HepG2 (cell line): ENCODE data around the gene RUNX3. TPM values are rescaled to one million over a fixed set of nuclear protein-coding genes. Genes with fewer than 3 reads are reported as not detected.

Experiments
- ARHGAP35 ChIP-seq: sonication (generic); formaldehyde crosslinking; IDR thresholded peaks from 2 replicates; pipeline ENCODE4 v1.9.0; 2022; ENCODE audit warnings: mild to moderate bottlenecking, inconsistent platforms, moderate library complexity, missing genetic modification reagents, borderline replicate concordance
- ARNT ChIP-seq: fragments of 450-650 bp; IDR thresholded peaks from 2 replicates; pipeline ENCODE4 v1.6.1; 2017
- EEA1 ChIP-seq: sonication (generic); formaldehyde crosslinking; IDR thresholded peaks from 2 replicates; pipeline ENCODE4 v1.5.1; 2020; ENCODE audit warnings: mild to moderate bottlenecking, missing genetic modification reagents, borderline replicate concordance
- ELF1 ChIP-seq: sonication (generic); formaldehyde crosslinking; IDR thresholded peaks from 2 replicates; pipeline ENCODE4 v1.4.0; 2020; ENCODE audit warnings: missing genetic modification reagents
- GPN1 ChIP-seq: sonication (generic); formaldehyde crosslinking; IDR thresholded peaks from 2 replicates; pipeline ENCODE4 v1.5.1; 2020; ENCODE audit warnings: missing genetic modification reagents, borderline replicate concordance
- KAT8 ChIP-seq: IDR thresholded peaks from 2 replicates; pipeline ENCODE4 v1.6.1; 2016; ENCODE audit warnings: missing genetic modification reagents, missing compliant biosample characterization
- KDM6A ChIP-seq: IDR thresholded peaks from 2 replicates; pipeline ENCODE4 v1.6.1; 2016; ENCODE audit warnings: low read depth
- MAFK ChIP-seq, 2 experiments: IDR thresholded peaks in 1 of 2; conservative IDR thresholded peaks in 1 of 2; 2 replicates each; pipeline ENCODE4 v1.6.1; 2011; ENCODE audit warnings: improper control_type of control experiment in 2 of 2, low read length in 2 of 2
- NFAT5 ChIP-seq: sonication (generic); formaldehyde crosslinking; IDR thresholded peaks from 2 replicates; pipeline ENCODE4 v1.4.0; 2020; ENCODE audit warnings: missing genetic modification reagents
- NFE2L2 ChIP-seq: fragments of 150-350 bp; IDR thresholded peaks from 2 replicates; pipeline ENCODE4 v1.6.1; 2014; ENCODE audit warnings: low read length
- SP140L ChIP-seq: sonication (generic); formaldehyde crosslinking; IDR thresholded peaks from 2 replicates; pipeline ENCODE4 v1.4.0; 2020; ENCODE audit warnings: missing genetic modification reagents, borderline replicate concordance
- SP5 ChIP-seq: IDR thresholded peaks from 2 replicates; pipeline ENCODE4 v1.6.1; 2016; ENCODE audit warnings: low read depth, borderline replicate concordance
- TBX2 ChIP-seq: sonication (generic); formaldehyde crosslinking; IDR thresholded peaks from 2 replicates; pipeline ENCODE4 v1.5.0; 2020; ENCODE audit warnings: missing genetic modification reagents, mild to moderate bottlenecking, borderline replicate concordance
- ZFP36L2 ChIP-seq: sonication (generic); formaldehyde crosslinking; IDR thresholded peaks from 2 replicates; pipeline ENCODE4 v1.4.0; 2020; ENCODE audit warnings: missing genetic modification reagents
- ZIK1 ChIP-seq: sonication (generic); formaldehyde crosslinking; IDR thresholded peaks from 2 replicates; pipeline ENCODE4 v1.5.0; 2020; ENCODE audit warnings: mild to moderate bottlenecking, low read depth, missing genetic modification reagents, borderline replicate concordance
- ZKSCAN8 ChIP-seq: IDR thresholded peaks from 2 replicates; pipeline ENCODE4 v1.6.1; 2016; ENCODE audit warnings: borderline replicate concordance, missing genetic modification reagents, missing compliant biosample characterization
- ZMYM4 ChIP-seq: sonication (generic); formaldehyde crosslinking; IDR thresholded peaks from 2 replicates; pipeline ENCODE4 v1.8.1; 2023; ENCODE audit warnings: mild to moderate bottlenecking, missing genetic modification reagents
- ZNF253 ChIP-seq: sonication (generic); formaldehyde crosslinking; IDR thresholded peaks from 2 replicates; pipeline ENCODE4 v1.8.0; 2022; ENCODE audit warnings: mild to moderate bottlenecking, missing genetic modification reagents, borderline replicate concordance
- ZNF343 ChIP-seq: sonication (generic); formaldehyde crosslinking; IDR thresholded peaks from 2 replicates; pipeline ENCODE4 v1.4.0; 2020; ENCODE audit warnings: mild to moderate bottlenecking, missing genetic modification reagents
- ZNF558 ChIP-seq: sonication (generic); formaldehyde crosslinking; IDR thresholded peaks from 2 replicates; pipeline ENCODE4 v1.9.0; 2022; ENCODE audit warnings: mild to moderate bottlenecking, missing genetic modification reagents, borderline replicate concordance
- ZNF569 ChIP-seq: sonication (generic); formaldehyde crosslinking; IDR thresholded peaks from 2 replicates; pipeline ENCODE4 v1.5.0; 2020; ENCODE audit warnings: mild to moderate bottlenecking, missing genetic modification reagents, moderate library complexity, borderline replicate concordance
- ZNF879 ChIP-seq: sonication (generic); formaldehyde crosslinking; IDR thresholded peaks from 2 replicates; pipeline ENCODE4 v1.8.1; 2023; ENCODE audit warnings: missing genetic modification reagents
- polyA plus RNA-seq, 8 experiments: library from polyadenylated mRNA; depleted of rRNA in 3 of 8; stranded (reverse) in 7 of 8; unstranded in 1 of 8; fragments of >200 nt; fragmentation: Illumina TruSeq in 4 of 8; extraction: Trizol in 4 of 8; gene quantifications; 2 replicates each; pipeline versions ENCODE4 v1.2.1 to v1.2.3, GENCODE V29; 2011 to 2016; ENCODE audit warnings: low read depth in 4 of 8, missing spikeins in 1 of 8, mixed read lengths in 1 of 8; ENCODE audit not compliant: insufficient read depth in 1 of 8
- total RNA-seq, 5 experiments: library from RNA; depleted of rRNA; stranded (reverse); fragments of >200 nt; fragmentation: Illumina TruSeq; extraction: Trizol; gene quantifications; 2 replicates each; pipeline ENCODE4 v1.2.3, GENCODE V29; 2016; ENCODE audit warnings: low read depth in 1 of 5
- TF ChIP-seq, protein P1 (sequence below): sonication (generic); formaldehyde crosslinking; IDR thresholded peaks from 2 replicates; pipeline ENCODE4 v1.4.0; 2020; ENCODE audit warnings: missing genetic modification reagents

RUNX3 gene
- total and polyA plus RNA-seq, 2 of the 13 experiments (the other 11 are each of a cell fraction or from before 2014, with no cell fraction given) = 0.04 to 0.22 TPM

DNA sequence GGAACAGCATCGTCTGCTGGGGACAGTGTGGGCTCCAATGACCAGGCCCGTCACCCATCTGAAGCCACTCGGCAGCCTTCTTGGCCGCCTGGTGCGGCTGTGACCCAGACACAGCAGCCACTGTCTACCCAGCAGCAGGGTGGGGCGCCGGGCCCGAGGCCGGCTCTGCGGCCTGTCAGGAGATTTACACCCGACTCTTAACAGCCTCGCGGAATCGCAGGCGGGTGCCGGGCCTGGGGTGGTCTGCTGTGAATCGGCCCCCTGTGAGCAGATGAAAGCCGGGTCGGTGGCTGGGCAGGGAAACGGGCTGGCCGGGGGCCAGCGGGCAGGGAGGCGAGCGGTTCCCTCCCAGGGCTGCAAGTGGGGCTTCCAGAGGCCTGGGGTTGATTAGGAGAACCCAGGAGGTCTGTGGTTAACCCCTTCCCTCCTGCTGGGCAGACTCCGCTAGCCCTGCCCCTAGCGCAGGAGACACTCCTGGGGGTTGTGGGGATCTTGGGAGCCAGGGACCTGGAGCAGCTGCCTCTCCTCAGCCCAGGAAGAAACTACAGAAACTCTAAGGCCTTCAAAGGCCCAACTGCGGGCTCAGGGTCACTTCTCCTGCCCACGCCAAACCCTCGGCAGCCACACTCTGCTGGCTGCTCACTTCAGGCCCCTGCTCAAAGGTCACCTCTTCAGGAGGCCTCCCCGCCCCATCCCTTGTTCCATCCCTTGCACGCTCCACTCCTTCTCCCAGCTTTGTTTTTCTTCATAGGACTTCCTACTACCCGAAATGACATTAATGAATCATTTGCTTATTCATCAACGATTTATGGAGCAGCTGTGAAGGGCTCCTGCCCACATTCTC is 15.6 kb downstream of the RUNX3 start (continued):
- TF ChIP-seq, protein P1, sequence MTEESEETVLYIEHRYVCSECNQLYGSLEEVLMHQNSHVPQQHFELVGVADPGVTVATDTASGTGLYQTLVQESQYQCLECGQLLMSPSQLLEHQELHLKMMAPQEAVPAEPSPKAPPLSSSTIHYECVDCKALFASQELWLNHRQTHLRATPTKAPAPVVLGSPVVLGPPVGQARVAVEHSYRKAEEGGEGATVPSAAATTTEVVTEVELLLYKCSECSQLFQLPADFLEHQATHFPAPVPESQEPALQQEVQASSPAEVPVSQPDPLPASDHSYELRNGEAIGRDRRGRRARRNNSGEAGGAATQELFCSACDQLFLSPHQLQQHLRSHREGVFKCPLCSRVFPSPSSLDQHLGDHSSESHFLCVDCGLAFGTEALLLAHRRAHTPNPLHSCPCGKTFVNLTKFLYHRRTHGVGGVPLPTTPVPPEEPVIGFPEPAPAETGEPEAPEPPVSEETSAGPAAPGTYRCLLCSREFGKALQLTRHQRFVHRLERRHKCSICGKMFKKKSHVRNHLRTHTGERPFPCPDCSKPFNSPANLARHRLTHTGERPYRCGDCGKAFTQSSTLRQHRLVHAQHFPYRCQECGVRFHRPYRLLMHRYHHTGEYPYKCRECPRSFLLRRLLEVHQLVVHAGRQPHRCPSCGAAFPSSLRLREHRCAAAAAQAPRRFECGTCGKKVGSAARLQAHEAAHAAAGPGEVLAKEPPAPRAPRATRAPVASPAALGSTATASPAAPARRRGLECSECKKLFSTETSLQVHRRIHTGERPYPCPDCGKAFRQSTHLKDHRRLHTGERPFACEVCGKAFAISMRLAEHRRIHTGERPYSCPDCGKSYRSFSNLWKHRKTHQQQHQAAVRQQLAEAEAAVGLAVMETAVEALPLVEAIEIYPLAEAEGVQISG = no peak; the same call in 1 of the 2 replicates
- TF ChIP-seq ZIK1 (CRISPR knock-in tag) = no peak
- no peak for TF ChIP-seq ZNF879
- no peak for TF ChIP-seq MAFK (conservative IDR thresholded peaks at IDR 0.05 in 1 of 2, IDR thresholded peaks at IDR 0.05 in 1 of 2; ENCODE audit: low read length in 2 of 2)
- no peak for TF ChIP-seq TBX2 (CRISPR knock-in tag)
- TF ChIP-seq ZNF253 (CRISPR knock-in tag) = no peak
- no peak for TF ChIP-seq GPN1 (CRISPR knock-in tag)
- no peak for TF ChIP-seq ARNT
- TF ChIP-seq ZNF558 = no peak
- no peak for TF ChIP-seq ZMYM4 (CRISPR knock-in tag)
- 0 out of 2 replicates have a peak, but pooled peaks have one; percentile 11 for TF ChIP-seq ZKSCAN8 (CRISPR knock-in tag)
- no peak for TF ChIP-seq NFAT5
- TF ChIP-seq ELF1 (CRISPR knock-in tag) = no peak
- no peak for TF ChIP-seq ZNF569 (CRISPR knock-in tag)
- TF ChIP-seq EEA1 (CRISPR knock-in tag) = no peak
- no peak for TF ChIP-seq SP140L (CRISPR knock-in tag)
- TF ChIP-seq NFE2L2 = no peak
- no peak for TF ChIP-seq ZNF343 (CRISPR knock-in tag)
- TF ChIP-seq KAT8 (CRISPR knock-in tag) = peak; percentile 69
- peak; percentile 36; the same call in 1 of the 2 replicates for TF ChIP-seq SP5 (CRISPR knock-in tag)
- TF ChIP-seq ZFP36L2 (CRISPR knock-in tag) = no peak
- TF ChIP-seq KDM6A = peak; percentile 62; the same call in 1 of the 2 replicates
- 0 out of 2 replicates have a peak, but pooled peaks have one; percentile 9 for TF ChIP-seq ARHGAP35 (CRISPR knock-in tag)
